Ishikawa (cell line): Measurements from ENCODE around the gene TNFRSF9.

ENCODE experiments used
- EP300 ChIP-seq: IDR thresholded peaks from 2 replicates; pipeline ENCODE4 v1.6.1; 2012; ENCODE audit warnings: borderline replicate concordance
- FOXM1 ChIP-seq: IDR thresholded peaks from 2 replicates; pipeline ENCODE4 v1.6.1; 2012; ENCODE audit warnings: low read depth, borderline replicate concordance
- RAD21 ChIP-seq: IDR thresholded peaks from 2 replicates; pipeline ENCODE4 v1.6.1; 2012; ENCODE audit warnings: low read depth
- TCF12 ChIP-seq: IDR thresholded peaks from 2 replicates; pipeline ENCODE4 v1.6.1; 2012; ENCODE audit warnings: low read depth
- TEAD4 ChIP-seq: IDR thresholded peaks from 2 replicates; pipeline ENCODE4 v1.6.1; 2012

GRCh38 chr1:7940034-7940433, 605 bp downstream of the TNFRSF9 start:
- no peak for TF ChIP-seq FOXM1
- no peak for TF ChIP-seq EP300
- no peak for TF ChIP-seq RAD21
- TF ChIP-seq TCF12 = no peak
- TF ChIP-seq TEAD4 = no peak
